H9 (cell line): ENCODE data around the gene ERC2. TPM values are rescaled to one million over a fixed set of nuclear protein-coding genes. Genes with fewer than 3 reads are reported as not detected.
A peak's percentile ranks its signal among the peaks of the same experiment; 100 is the strongest.

ENCODE experiments used
- DNase-seq: peaks from one replicate; pipeline ENCODE4 v3.0.0-alpha.2; 2017
- H2AFZ ChIP-seq: one replicate; pipeline ENCODE4 v1.6.1; 2013; ENCODE audit warnings: mild to moderate bottlenecking, low read length, control low read depth, moderate library complexity
- H2AK5ac ChIP-seq: 2 replicates; pipeline ENCODE4 v1.6.1; 2013; ENCODE audit warnings: low read length, control low read depth, mixed read lengths; ENCODE audit not compliant: insufficient read length
- H2BK120ac ChIP-seq: one replicate; pipeline ENCODE4 v1.6.1; 2013; ENCODE audit warnings: low read depth, mild to moderate bottlenecking, low read length, control low read depth, inconsistent platforms; ENCODE audit not compliant: poor library complexity, severe bottlenecking
- H2BK12ac ChIP-seq: 2 replicates; pipeline ENCODE4 v1.6.1; 2013; ENCODE audit warnings: low read length, control low read depth, mixed read lengths, low read depth; ENCODE audit not compliant: insufficient read length
- H2BK15ac ChIP-seq: 2 replicates; pipeline ENCODE4 v1.6.1; 2013; ENCODE audit warnings: low read depth, low read length, control low read depth
- H2BK20ac ChIP-seq: one replicate; pipeline ENCODE4 v1.6.1; 2013; ENCODE audit warnings: low read depth, mild to moderate bottlenecking, low read length, control low read depth, inconsistent platforms; ENCODE audit not compliant: poor library complexity, severe bottlenecking
- H2BK5ac ChIP-seq: 2 replicates; pipeline ENCODE4 v1.6.1; 2013; ENCODE audit warnings: low read length, control low read depth, mixed read lengths; ENCODE audit not compliant: insufficient read length
- H3K14ac ChIP-seq: 2 replicates; pipeline ENCODE4 v1.6.1; 2013; ENCODE audit warnings: low read length, control low read depth; ENCODE audit not compliant: insufficient read depth
- H3K18ac ChIP-seq: 2 replicates; pipeline ENCODE4 v1.6.1; 2013; ENCODE audit warnings: low read depth, mild to moderate bottlenecking, mixed read lengths, low read length, control low read depth; ENCODE audit not compliant: insufficient read length
- H3K23ac ChIP-seq: 2 replicates; pipeline ENCODE4 v1.6.1; 2013; ENCODE audit warnings: low read length, control low read depth, mixed read lengths, low read depth; ENCODE audit not compliant: insufficient read length
- H3K23me2 ChIP-seq: 2 replicates; pipeline ENCODE4 v1.6.1; 2013; ENCODE audit warnings: low read depth, mild to moderate bottlenecking, mixed read lengths, low read length, control low read depth; ENCODE audit not compliant: insufficient read length, poor library complexity, severe bottlenecking
- H3K27ac ChIP-seq: 2 replicates; pipeline ENCODE4 v1.5.1; 2013; ENCODE audit warnings: low read length, control low read depth, mixed read lengths, low read depth; ENCODE audit not compliant: insufficient read length
- H3K27me3 ChIP-seq: 2 replicates; pipeline ENCODE4 v1.6.1; 2013; ENCODE audit warnings: low read length, control low read depth, inconsistent platforms; ENCODE audit not compliant: insufficient read depth
- H3K4ac ChIP-seq: 2 replicates; pipeline ENCODE4 v1.6.1; 2013; ENCODE audit warnings: low read depth, mild to moderate bottlenecking, control low read depth, inconsistent platforms, low read length, moderate library complexity
- H3K4me1 ChIP-seq: 2 replicates; pipeline ENCODE4 v1.6.1; 2013; ENCODE audit warnings: low read length, control low read depth, inconsistent platforms; ENCODE audit not compliant: insufficient read depth
- H3K4me2 ChIP-seq: 2 replicates; pipeline ENCODE4 v1.6.1; 2013; ENCODE audit warnings: low read length, control low read depth, mixed read lengths; ENCODE audit not compliant: insufficient read length, insufficient read depth
- H3K56ac ChIP-seq: 2 replicates; pipeline ENCODE4 v1.6.1; 2013; ENCODE audit warnings: low read depth, mild to moderate bottlenecking, mixed read lengths, low read length, control low read depth; ENCODE audit not compliant: insufficient read length
- H3K79me1 ChIP-seq: 2 replicates; pipeline ENCODE4 v1.6.1; 2013; ENCODE audit warnings: low read depth, mild to moderate bottlenecking, moderate library complexity, low read length, control low read depth, inconsistent platforms; ENCODE audit not compliant: insufficient read depth, poor library complexity, severe bottlenecking
- H3K79me2 ChIP-seq: 2 replicates; pipeline ENCODE4 v1.6.1; 2013; ENCODE audit warnings: low read length, control low read depth, inconsistent platforms; ENCODE audit not compliant: insufficient read depth
- H3K9ac ChIP-seq: 2 replicates; pipeline ENCODE4 v1.6.1; 2013; ENCODE audit warnings: low read length, control low read depth, mixed read lengths; ENCODE audit not compliant: insufficient read length; ENCODE audit errors: extremely low read depth
- H3K9me3 ChIP-seq: one replicate; pipeline ENCODE4 v1.6.1; 2013; ENCODE audit warnings: low read depth, low read length, inconsistent platforms; ENCODE audit not compliant: control insufficient read depth
- H3T11ph ChIP-seq: one replicate; pipeline ENCODE4 v1.6.1; 2013; ENCODE audit warnings: mild to moderate bottlenecking, low read length, control low read depth, inconsistent platforms
- H4K20me1 ChIP-seq: one replicate; pipeline ENCODE4 v1.6.1; 2013; ENCODE audit not compliant: control insufficient read depth, insufficient read length, insufficient read depth
- H4K5ac ChIP-seq: 2 replicates; pipeline ENCODE4 v1.6.1; 2013; ENCODE audit warnings: low read depth, mild to moderate bottlenecking, mixed read lengths, low read length, control low read depth; ENCODE audit not compliant: insufficient read length
- H4K8ac ChIP-seq: replicated peaks from 2 replicates; pipeline ENCODE4 v1.6.1; 2013; ENCODE audit warnings: low read length, control low read depth, mixed read lengths, low read depth; ENCODE audit not compliant: insufficient read length
- H4K91ac ChIP-seq: 2 replicates; pipeline ENCODE4 v1.6.1; 2013; ENCODE audit warnings: low read depth, mild to moderate bottlenecking, moderate library complexity, mixed read lengths, low read length, control low read depth; ENCODE audit not compliant: insufficient read length
- H3K27ac Mint-ChIP-seq, 3 experiments: 2 replicates in 2 of 3; 3 replicates in 1 of 3; pipeline ENCODE4 v1.8.0; 2020 to 2021; ENCODE audit warnings: mixed read lengths in 3 of 3, mild to moderate bottlenecking in 1 of 3, moderate library complexity in 1 of 3
- H3K27me3 Mint-ChIP-seq: 2 replicates; pipeline ENCODE4 v1.8.0; 2021; ENCODE audit warnings: low read depth, mild to moderate bottlenecking, moderate library complexity, mixed read lengths
- H3K36me3 Mint-ChIP-seq, 3 experiments: 2 replicates in 2 of 3; 3 replicates in 1 of 3; pipeline ENCODE4 v1.8.0; 2020 to 2021; ENCODE audit warnings: low read depth in 3 of 3, mixed read lengths in 3 of 3; ENCODE audit not compliant: insufficient read depth in 1 of 3
- H3K4me1 Mint-ChIP-seq, 2 experiments: 2 replicates each; pipeline ENCODE4 v1.8.0; 2020; ENCODE audit warnings: mixed read lengths in 2 of 2
- H3K4me3 Mint-ChIP-seq, 2 experiments: 2 replicates in 1 of 2; 3 replicates in 1 of 2; pipeline ENCODE4 v1.8.0; 2020 to 2021; ENCODE audit warnings: mild to moderate bottlenecking in 2 of 2, mixed read lengths in 2 of 2, moderate library complexity in 1 of 2
- H3K9me3 Mint-ChIP-seq, 2 experiments: 2 replicates in 1 of 2; 3 replicates in 1 of 2; pipeline ENCODE4 v1.8.0; 2020; ENCODE audit warnings: mild to moderate bottlenecking in 2 of 2, mixed read lengths in 2 of 2, moderate library complexity in 1 of 2
- CTCF ChIP-seq: fragments of 200-600 bp; sonication (generic); conservative IDR thresholded peaks from 3 replicates; pipeline ENCODE4 v1.8.0; 2021; ENCODE audit warnings: antibody characterized with exemption, mild to moderate bottlenecking
- WGBS: extraction: QIAGEN DNeasy Blood & Tissue Kit; methylation state at CpG from one replicate; pipeline ENCODE4 v1.1.7; 2013; ENCODE audit warnings: missing lambda C conversion rate, low lambda C conversion rate, mixed read lengths; ENCODE audit not compliant: insufficient read length; ENCODE audit errors: extremely low coverage; 5-methylcytosine and 5-hydroxymethylcytosine counted together
- long read RNA-seq: library from polyadenylated mRNA; unstranded; transcript quantifications from one replicate; pipeline ENCODE4 v2.0.0, GENCODE V29; 2020
- total RNA-seq: library from RNA; stranded (reverse); gene quantifications from 2 replicates; pipeline ENCODE4 v1.2.1, GENCODE V29; 2021

The ERC2 gene
- 15.4 and 15.5 TPM in 2 replicates for total RNA-seq
- long read RNA-seq, partial matches to known transcripts = 14 of 25 reads
- long read RNA-seq, other reads (novel, unspliced or antisense) = 11 of 25 reads

- Mint-ChIP-seq H3K4me3 (peak within 1 kb of the TSS; percentile 90 to 97), H3K27me3 (peaks cover 6% of the 10 kb centered on the region), H3K4me1 (peaks cover 12 to 13% of the 10 kb centered on the region in 2 experiments), H3K36me3 (no peaks in the 10 kb centered on the region; a peak in 1 of 7 replicates), H3K9me3 (no peaks in the 10 kb centered on the region), H3K27ac (peak within 1 kb of the TSS in 2 of 3 experiments; percentile 77 to 90; a peak in 2 of 7 replicates)
- Histone ChIP-seq H3K79me1 (no peaks in the 10 kb centered on the region), H3K56ac (no peak within 1 kb of the TSS), H2BK12ac (no peak within 1 kb of the TSS), H3K9me3 (no peaks in the 10 kb centered on the region), H3K4ac (no peak within 1 kb of the TSS), H2BK15ac (no peak within 1 kb of the TSS), H2BK20ac (no peak within 1 kb of the TSS), H4K8ac (no peak within 1 kb of the TSS), H3K18ac (peak within 1 kb of the TSS; percentile 41), H4K5ac (no peak within 1 kb of the TSS), H2BK5ac (no peak within 1 kb of the TSS), H2AK5ac (no peak within 1 kb of the TSS), H3K79me2 (no peaks in the 10 kb centered on the region; the same call in 1 of the 2 replicates), H3K27ac (no peak within 1 kb of the TSS), H3K27me3 (no peaks in the 10 kb centered on the region), H3T11ph (no peak within 1 kb of the TSS), H4K20me1 (no peaks in the 10 kb centered on the region), H4K91ac (no peak within 1 kb of the TSS), H3K4me1 (no peaks in the 10 kb centered on the region), H2AFZ (no peak within 1 kb of the TSS), H3K9ac (peak within 1 kb of the TSS; percentile 60), H3K4me2 (peak within 1 kb of the TSS; percentile 67), H3K23ac (no peak within 1 kb of the TSS), H3K23me2 (peaks cover 4% of the 10 kb centered on the region), H2BK120ac (no peak within 1 kb of the TSS), H3K14ac (peak within 1 kb of the TSS; percentile 71; the same call in 1 of the 2 replicates)
- peak; percentile 84 for TF ChIP-seq CTCF
- DNase-seq = peak; percentile 94
- no CpG with 5 or more reads among the region's 82 CpGs for WGBS
Measured at GRCh38 chr3:56468184-56469106, at the start of gene ERC2. ERC2 (minus strand) TSS chr3:56468467.
